ENCODE measurements around the gene SH3GLB2.

DNA sequence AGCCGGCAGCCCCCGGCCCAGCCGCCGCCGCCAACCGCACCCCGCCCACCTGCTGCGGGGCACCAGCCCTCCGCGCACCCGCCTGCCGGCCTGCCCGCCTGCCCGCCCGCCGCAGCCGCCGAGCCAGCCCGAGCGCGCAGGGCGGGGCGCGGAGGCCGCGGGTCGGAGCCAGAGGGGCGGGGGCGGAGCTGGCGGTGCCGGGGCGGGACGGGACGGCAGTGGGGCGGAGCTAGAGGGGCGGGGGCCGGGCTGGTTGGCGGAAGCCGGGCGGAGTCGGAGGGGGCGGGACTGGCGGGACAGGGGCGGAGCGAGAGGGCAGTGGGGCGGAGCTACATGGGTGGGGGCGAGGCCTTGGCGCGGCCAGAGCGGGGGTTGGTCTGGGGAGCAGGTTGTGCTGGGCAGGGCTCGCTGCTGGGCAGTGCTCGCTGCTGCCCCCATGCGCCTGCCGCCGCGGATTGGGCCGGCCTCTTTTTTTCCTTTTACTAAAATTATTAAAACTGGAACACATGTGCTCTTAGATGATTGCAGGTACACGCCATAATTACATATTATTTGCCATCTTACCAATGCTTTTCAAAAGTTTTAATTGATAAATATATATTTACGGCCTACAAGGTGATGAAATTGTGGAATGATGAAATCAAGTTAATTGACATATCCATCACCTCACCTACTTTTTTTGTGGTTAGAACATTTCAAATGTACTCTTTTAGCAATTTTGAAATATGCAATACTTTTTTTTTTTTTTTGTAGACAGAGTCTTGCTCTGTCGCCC lies at the start of gene SH3GLB2:
- no peak for TF ChIP-seq EP300 (IDR thresholded peaks at IDR 0.05)
- TF ChIP-seq CBX2 (IDR thresholded peaks at IDR 0.05; ENCODE audit: borderline replicate concordance, low read depth) = no peak
- TF ChIP-seq FOSL2 (IDR thresholded peaks at IDR 0.05) = no peak
- TF ChIP-seq FOSL2 (CRISPR knock-in tag; IDR thresholded peaks at IDR 0.05) = no peak
- TF ChIP-seq, protein P1, sequence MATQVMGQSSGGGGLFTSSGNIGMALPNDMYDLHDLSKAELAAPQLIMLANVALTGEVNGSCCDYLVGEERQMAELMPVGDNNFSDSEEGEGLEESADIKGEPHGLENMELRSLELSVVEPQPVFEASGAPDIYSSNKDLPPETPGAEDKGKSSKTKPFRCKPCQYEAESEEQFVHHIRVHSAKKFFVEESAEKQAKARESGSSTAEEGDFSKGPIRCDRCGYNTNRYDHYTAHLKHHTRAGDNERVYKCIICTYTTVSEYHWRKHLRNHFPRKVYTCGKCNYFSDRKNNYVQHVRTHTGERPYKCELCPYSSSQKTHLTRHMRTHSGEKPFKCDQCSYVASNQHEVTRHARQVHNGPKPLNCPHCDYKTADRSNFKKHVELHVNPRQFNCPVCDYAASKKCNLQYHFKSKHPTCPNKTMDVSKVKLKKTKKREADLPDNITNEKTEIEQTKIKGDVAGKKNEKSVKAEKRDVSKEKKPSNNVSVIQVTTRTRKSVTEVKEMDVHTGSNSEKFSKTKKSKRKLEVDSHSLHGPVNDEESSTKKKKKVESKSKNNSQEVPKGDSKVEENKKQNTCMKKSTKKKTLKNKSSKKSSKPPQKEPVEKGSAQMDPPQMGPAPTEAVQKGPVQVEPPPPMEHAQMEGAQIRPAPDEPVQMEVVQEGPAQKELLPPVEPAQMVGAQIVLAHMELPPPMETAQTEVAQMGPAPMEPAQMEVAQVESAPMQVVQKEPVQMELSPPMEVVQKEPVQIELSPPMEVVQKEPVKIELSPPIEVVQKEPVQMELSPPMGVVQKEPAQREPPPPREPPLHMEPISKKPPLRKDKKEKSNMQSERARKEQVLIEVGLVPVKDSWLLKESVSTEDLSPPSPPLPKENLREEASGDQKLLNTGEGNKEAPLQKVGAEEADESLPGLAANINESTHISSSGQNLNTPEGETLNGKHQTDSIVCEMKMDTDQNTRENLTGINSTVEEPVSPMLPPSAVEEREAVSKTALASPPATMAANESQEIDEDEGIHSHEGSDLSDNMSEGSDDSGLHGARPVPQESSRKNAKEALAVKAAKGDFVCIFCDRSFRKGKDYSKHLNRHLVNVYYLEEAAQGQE (IDR thresholded peaks at IDR 0.05) = no peak
- TF ChIP-seq, protein P2, sequence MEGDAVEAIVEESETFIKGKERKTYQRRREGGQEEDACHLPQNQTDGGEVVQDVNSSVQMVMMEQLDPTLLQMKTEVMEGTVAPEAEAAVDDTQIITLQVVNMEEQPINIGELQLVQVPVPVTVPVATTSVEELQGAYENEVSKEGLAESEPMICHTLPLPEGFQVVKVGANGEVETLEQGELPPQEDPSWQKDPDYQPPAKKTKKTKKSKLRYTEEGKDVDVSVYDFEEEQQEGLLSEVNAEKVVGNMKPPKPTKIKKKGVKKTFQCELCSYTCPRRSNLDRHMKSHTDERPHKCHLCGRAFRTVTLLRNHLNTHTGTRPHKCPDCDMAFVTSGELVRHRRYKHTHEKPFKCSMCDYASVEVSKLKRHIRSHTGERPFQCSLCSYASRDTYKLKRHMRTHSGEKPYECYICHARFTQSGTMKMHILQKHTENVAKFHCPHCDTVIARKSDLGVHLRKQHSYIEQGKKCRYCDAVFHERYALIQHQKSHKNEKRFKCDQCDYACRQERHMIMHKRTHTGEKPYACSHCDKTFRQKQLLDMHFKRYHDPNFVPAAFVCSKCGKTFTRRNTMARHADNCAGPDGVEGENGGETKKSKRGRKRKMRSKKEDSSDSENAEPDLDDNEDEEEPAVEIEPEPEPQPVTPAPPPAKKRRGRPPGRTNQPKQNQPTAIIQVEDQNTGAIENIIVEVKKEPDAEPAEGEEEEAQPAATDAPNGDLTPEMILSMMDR (IDR thresholded peaks at IDR 0.05) = peak; percentile 82
- TF ChIP-seq BHLHE40 (IDR thresholded peaks at IDR 0.05; ENCODE audit: low read depth, low read length) = no peak
- no peak for TF ChIP-seq PHF8 (IDR thresholded peaks at IDR 0.05; ENCODE audit: borderline replicate concordance, low read depth)
- TF ChIP-seq, protein P3, sequence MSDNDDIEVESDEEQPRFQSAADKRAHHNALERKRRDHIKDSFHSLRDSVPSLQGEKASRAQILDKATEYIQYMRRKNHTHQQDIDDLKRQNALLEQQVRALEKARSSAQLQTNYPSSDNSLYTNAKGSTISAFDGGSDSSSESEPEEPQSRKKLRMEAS (IDR thresholded peaks at IDR 0.05) = peak; percentile 40; the same call in 1 of the 2 replicates
- TF ChIP-seq KDM5A (IDR thresholded peaks at IDR 0.05) = no peak
